Measurements from ENCODE around the gene SERPINE2. TPM values are rescaled to one million over a fixed set of nuclear protein-coding genes. Genes with fewer than 3 reads are reported as not detected.

SERPINE2 gene
- total and polyA plus RNA-seq, 8 donors: 1.8 to 27.4 (median 11.2) TPM; not detected in 1

GRCh38 chr2:223998948-223999347 lies 40.1 kb downstream of the SERPINE2 start:
- no peak overlapping the region for H3K4me3 ChIP-seq
- no peak for TF ChIP-seq POLR2AphosphoS5 (IDR thresholded peaks at IDR 0.05)
- TF ChIP-seq POLR2A (IDR thresholded peaks at IDR 0.05): no peak
- no peaks in the 10 kb centered on the region for H3K9me3 ChIP-seq
- H3K36me3 ChIP-seq: no peaks in the 10 kb centered on the region
- WGBS, 5 donors: 55 to 75% (median 62%) methylated on average over 2 of the region's 2 CpGs
- H3K27me3 ChIP-seq: no peaks in the 10 kb centered on the region
- DNase-seq: peak in 1 of 2 donors; percentile 24
- peaks cover 0 to 5% (median 1%) of the 10 kb centered on the region in 4 donors for H3K4me1 ChIP-seq
- no peak overlapping the region for H3K27ac ChIP-seq
- intact Hi-C loops (cut with DNase I; ENCODE audit: low total_unique reads): no loop called here

- TF ChIP-seq EP300 (IDR thresholded peaks at IDR 0.05) (no peak), POLR2A (IDR thresholded peaks at IDR 0.05) (no peak), POLR2AphosphoS5 (IDR thresholded peaks at IDR 0.05) (no peak), CTCF (IDR thresholded peaks at IDR 0.05) (no peak)
- Histone ChIP-seq H3K9me3 (no peaks in the 10 kb centered on the region), H3K27ac (no peak overlapping the region), H3K36me3 (no peaks in the 10 kb centered on the region), H3K4me3 (no peak overlapping the region), H3K4me1 (peaks cover 0 to 8% (median 3%) of the 10 kb centered on the region in 4 donors), H3K27me3 (no peaks in the 10 kb centered on the region)
- intact Hi-C loops (cut with DNase I; ENCODE audit: low total_unique reads): no loop called here
- 74 to 90% (median 85%) methylated on average over 5 of the region's 5 CpGs for WGBS, 5 donors
- DNase-seq: no peak
These were observed 41.1 kb downstream of the SERPINE2 start for GRCh38 chr2:223997938-223998337.

- TF ChIP-seq POLR2AphosphoS5 (IDR thresholded peaks at IDR 0.05) (no peak), CTCF (IDR thresholded peaks at IDR 0.05) (no peak), POLR2A (IDR thresholded peaks at IDR 0.05) (no peak), EP300 (IDR thresholded peaks at IDR 0.05) (no peak)
These were observed 42.7 kb downstream of the SERPINE2 start for GRCh38 chr2:223996391-223996790.

GRCh38 chr2:223995569-223995968 lies 43.5 kb downstream of the SERPINE2 start:
- DNase-seq: no peak
- Histone ChIP-seq H3K27me3 (no peaks in the 10 kb centered on the region), H3K4me3 (no peak overlapping the region), H3K27ac (no peak overlapping the region), H3K36me3 (no peaks in the 10 kb centered on the region), H3K4me1 (peaks cover 0 to 8% (median 3%) of the 10 kb centered on the region in 4 donors), H3K9me3 (no peaks in the 10 kb centered on the region)
- intact Hi-C loops (cut with DNase I; ENCODE audit: low total_unique reads): no loop called here
- WGBS, 5 donors: 61 to 87% (median 70%) methylated on average over 5 of the region's 5 CpGs
- no peak for TF ChIP-seq POLR2A (IDR thresholded peaks at IDR 0.05)
- no peak for TF ChIP-seq POLR2AphosphoS5 (IDR thresholded peaks at IDR 0.05)
- no peak for TF ChIP-seq EP300 (IDR thresholded peaks at IDR 0.05)

More at GRCh38 chr2:223996391-223996790, 42.7 kb downstream of the SERPINE2 start:
- WGBS, 5 donors: 78 to 89% (median 89%) methylated on average over 6 of the region's 6 CpGs
- H3K4me1 ChIP-seq: peaks cover 0 to 8% (median 3%) of the 10 kb centered on the region in 4 donors
- H3K9me3 ChIP-seq: no peaks in the 10 kb centered on the region
- DNase-seq: no peak
- intact Hi-C loops (cut with DNase I; ENCODE audit: low total_unique reads): no loop called here
- H3K27me3 ChIP-seq: no peaks in the 10 kb centered on the region
- H3K36me3 ChIP-seq: no peaks in the 10 kb centered on the region
- H3K27ac ChIP-seq: no peak overlapping the region
- H3K4me3 ChIP-seq: no peak overlapping the region

GRCh38 chr2:223994562-223995162 lies 44.4 kb downstream of the SERPINE2 start:
- TF ChIP-seq POLR2A (IDR thresholded peaks at IDR 0.05) (no peak), CTCF (IDR thresholded peaks at IDR 0.05) (no peak), EP300 (IDR thresholded peaks at IDR 0.05) (no peak), POLR2AphosphoS5 (IDR thresholded peaks at IDR 0.05) (no peak)
- Histone ChIP-seq H3K27ac (no peak overlapping the region), H3K27me3 (no peaks in the 10 kb centered on the region), H3K36me3 (no peaks in the 10 kb centered on the region), H3K9me3 (no peaks in the 10 kb centered on the region), H3K4me3 (no peak overlapping the region), H3K4me1 (peaks cover 0 to 9% (median 3%) of the 10 kb centered on the region in 4 donors)
- no peak for DNase-seq
- intact Hi-C loops (cut with DNase I; ENCODE audit: low total_unique reads): no loop called here
- WGBS, 5 donors: 84 to 90% (median 86%) methylated on average over 4 of the region's 4 CpGs

Measured in stomach (tissue), 9 donors.